OCI-LY3 (cell line): ENCODE data around the gene FOXE3.
"Not testable (repeated sequence)": the region's sequence is repeated elsewhere in the genome, so short reads cannot be mapped to it uniquely, and the experiment has no call there.

Experiments used
- H2AFZ ChIP-seq: fragments of 200-600, 300-600 bp; shearing (Covaris generic); 2 replicates; pipeline ENCODE4 v1.6.0; 2014; ENCODE audit warnings: antibody characterized with exemption, low read depth, low read length
- H3K27ac ChIP-seq: fragments of 200-600, 300-600 bp; sonication (generic); 2 replicates; pipeline ENCODE4 v1.5.1; 2014; ENCODE audit warnings: mild to moderate bottlenecking, low read length, moderate library complexity, mixed read lengths
- H3K27me3 ChIP-seq: fragments of 200-600, 300-600 bp; sonication (generic); 2 replicates; pipeline ENCODE4 v1.6.1; 2014; ENCODE audit warnings: low read depth, low read length, mixed read lengths
- H3K36me3 ChIP-seq: fragments of 200-600, 300-600 bp; sonication (generic); replicated peaks from 2 replicates; pipeline ENCODE3; 2014; ENCODE audit warnings: low read depth, low read length, mixed read lengths
- H3K4me1 ChIP-seq: fragments of 300-600, 200-600 bp; sonication (generic); 2 replicates; pipeline ENCODE4 v1.6.1; 2014; ENCODE audit warnings: low read length, mixed read lengths
- H3K4me2 ChIP-seq: fragments of 200-600, 300-600 bp; sonication (generic); 2 replicates; pipeline ENCODE4 v1.6.1; 2014; ENCODE audit warnings: low read length, mixed read lengths
- H3K4me3 ChIP-seq: fragments of 300-600, 200-600 bp; sonication (generic); 2 replicates; pipeline ENCODE4 v1.5.1; 2014; ENCODE audit warnings: antibody characterized with exemption, mild to moderate bottlenecking, low read length, moderate library complexity
- H3K79me2 ChIP-seq: fragments of 300-600, 200-600 bp; shearing (Covaris generic); 2 replicates; pipeline ENCODE4 v1.6.1; 2014; ENCODE audit warnings: mild to moderate bottlenecking, low read length, mixed read lengths
- H3K9ac ChIP-seq: fragments of 300-600, 200-600 bp; shearing (Covaris generic); 2 replicates; pipeline ENCODE4 v1.6.0; 2014; ENCODE audit warnings: mild to moderate bottlenecking, low read length, moderate library complexity
- H3K9me3 ChIP-seq: fragments of 200-600, 300-600 bp; shearing (Covaris generic); 2 replicates; pipeline ENCODE4 v1.6.1; 2014; ENCODE audit warnings: low read length, mixed read lengths; ENCODE audit not compliant: insufficient read depth
- H4K20me1 ChIP-seq: fragments of 200-600, 300-600 bp; sonication (generic); 2 replicates; pipeline ENCODE4 v1.6.1; 2016; ENCODE audit warnings: low read length, mixed read lengths; ENCODE audit not compliant: insufficient read depth
- CTCF ChIP-seq: fragments of 200-600, 300-600 bp; sonication (generic); IDR thresholded peaks from 2 replicates; pipeline ENCODE4 v1.5.1; 2014; ENCODE audit warnings: antibody characterized with exemption, low read length, low read depth
- EZH2phosphoT487 ChIP-seq: fragments of 200-600 bp; shearing (Covaris generic); IDR thresholded peaks from 2 replicates; pipeline ENCODE4 v1.6.1; 2018; ENCODE audit warnings: antibody characterized with exemption, mixed run types, low read depth

Gene FOXE3

DNA sequence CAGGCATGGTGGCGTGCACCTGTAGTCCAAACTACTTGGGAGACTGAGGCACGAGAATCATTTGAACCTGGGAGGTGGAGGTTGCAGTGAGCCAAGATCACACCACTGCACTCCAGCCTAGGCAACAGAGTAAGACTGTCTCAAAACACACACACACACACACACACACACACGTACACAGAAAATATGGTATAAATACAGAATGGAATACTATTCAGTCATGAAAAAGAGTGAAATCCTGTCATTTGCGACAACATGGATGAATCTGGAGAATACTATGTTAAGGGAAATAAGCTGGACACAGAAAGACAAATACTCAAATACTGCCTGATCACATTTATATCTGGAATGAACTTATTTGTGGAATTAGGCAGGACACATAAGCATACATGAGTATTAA, 40.2 kb downstream of the FOXE3 start:
- Histone ChIP-seq H4K20me1 (no peaks in the 10 kb centered on the region), H3K9me3 (no peaks in the 10 kb centered on the region), H3K36me3 (no peaks in the 10 kb centered on the region), H3K79me2 (no peaks in the 10 kb centered on the region), H3K4me2 (no peak overlapping the region), H2AFZ (no peak overlapping the region), H3K4me1 (no peaks in the 10 kb centered on the region), H3K4me3 (no peak overlapping the region), H3K27me3 (0 out of 2 replicates have a peak, but pooled peaks cover 11% of the 10 kb centered on the region), H3K9ac (no peak overlapping the region), H3K27ac (no peak overlapping the region)
- TF ChIP-seq CTCF (no peak), EZH2phosphoT487 (no peak)

DNA sequence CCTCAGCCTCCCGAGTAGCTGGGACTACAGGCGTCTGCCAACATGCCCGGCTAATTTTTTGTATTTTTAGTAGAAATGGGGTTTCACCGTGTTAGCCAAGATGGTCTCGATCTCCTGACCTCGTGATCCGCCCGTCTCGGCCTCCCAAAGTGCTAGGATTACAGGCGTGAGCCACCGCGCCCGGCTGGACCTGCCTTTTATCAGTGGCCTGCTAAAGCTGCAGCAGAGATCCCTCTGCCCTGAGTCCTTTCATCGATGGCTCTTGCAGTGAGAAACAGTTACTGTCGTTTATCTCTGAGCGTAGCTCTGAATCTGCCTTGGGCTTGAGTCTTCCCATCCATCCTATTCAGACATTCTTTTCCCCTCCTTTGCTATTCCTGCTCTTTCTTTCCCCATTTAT, 41.5 kb downstream of the FOXE3 start:
- H3K4me3 ChIP-seq, H3K27ac ChIP-seq: not testable (repeated sequence)

GRCh38 chr1:47459253-47459788, 43.2 kb downstream of the FOXE3 start:
- H3K79me2 ChIP-seq, result no peaks in the 10 kb centered on the region
- no peaks in the 10 kb centered on the region for H3K9me3 ChIP-seq
- H3K4me3 ChIP-seq, result no peak overlapping the region
- no peaks in the 10 kb centered on the region for H3K36me3 ChIP-seq
- H3K27ac ChIP-seq, result no peak overlapping the region
- H3K4me1 ChIP-seq, result no peaks in the 10 kb centered on the region
- H2AFZ ChIP-seq, result no peak overlapping the region
- no peak overlapping the region for H3K9ac ChIP-seq
- TF ChIP-seq EZH2phosphoT487 (no peak), CTCF (no peak)
- no peak overlapping the region for H3K4me2 ChIP-seq
- H4K20me1 ChIP-seq, result no peaks in the 10 kb centered on the region
- H3K27me3 ChIP-seq, result peaks cover 23% of the 10 kb centered on the region; the same call in 1 of the 2 replicates

More for the DNA sequence above, 41.5 kb downstream of the FOXE3 start:
- H3K79me2 ChIP-seq, H3K4me1 ChIP-seq, H3K9ac ChIP-seq, H3K36me3 ChIP-seq, H3K4me2 ChIP-seq, H4K20me1 ChIP-seq, H2AFZ ChIP-seq, H3K9me3 ChIP-seq: not testable (repeated sequence)
- 0 out of 2 replicates have a peak, but pooled peaks cover 23% of the 10 kb centered on the region for H3K27me3 ChIP-seq

- H3K4me1 ChIP-seq, result no peaks in the 10 kb centered on the region
- no peaks in the 10 kb centered on the region for H3K36me3 ChIP-seq
- no peak for TF ChIP-seq CTCF
- TF ChIP-seq EZH2phosphoT487, result no peak
- no peak overlapping the region for H2AFZ ChIP-seq
- no peaks in the 10 kb centered on the region for H3K79me2 ChIP-seq
- no peak overlapping the region for H3K4me2 ChIP-seq
- no peaks in the 10 kb centered on the region for H4K20me1 ChIP-seq
- H3K27ac ChIP-seq, result no peak overlapping the region
- H3K4me3 ChIP-seq, result no peak overlapping the region
- no peak overlapping the region for H3K9ac ChIP-seq
- H3K27me3 ChIP-seq, result peaks cover 23% of the 10 kb centered on the region; the same call in 1 of the 2 replicates
- H3K9me3 ChIP-seq, result no peaks in the 10 kb centered on the region
Measured at GRCh38 chr1:47460040-47460439, 44.0 kb downstream of the FOXE3 start.

DNA sequence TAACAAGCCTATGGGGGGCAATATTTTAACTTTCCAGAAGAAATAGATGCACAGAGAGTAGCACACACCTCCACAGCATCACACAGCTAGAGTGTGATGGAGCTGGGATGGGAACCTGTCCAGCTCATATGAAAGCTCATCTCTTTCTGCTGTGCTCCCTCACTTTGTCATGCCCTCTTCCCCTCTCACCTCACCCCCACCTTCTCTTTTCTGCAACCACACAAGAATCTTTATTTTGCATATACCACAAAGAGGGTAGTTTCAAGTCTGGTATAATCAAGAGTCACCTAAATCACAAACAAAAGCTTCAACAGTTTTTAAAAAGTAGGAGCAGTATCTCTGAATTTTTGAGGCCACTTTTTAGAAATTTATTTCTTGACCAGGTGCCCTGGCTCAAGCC, 44.4 kb downstream of the FOXE3 start:
- no peaks in the 10 kb centered on the region for H3K79me2 ChIP-seq
- H3K9ac ChIP-seq, result no peak overlapping the region
- H3K4me2 ChIP-seq, result no peak overlapping the region
- no peak overlapping the region for H3K27ac ChIP-seq
- no peaks in the 10 kb centered on the region for H3K4me1 ChIP-seq
- H3K9me3 ChIP-seq, result no peaks in the 10 kb centered on the region
- H4K20me1 ChIP-seq, result no peaks in the 10 kb centered on the region
- H3K27me3 ChIP-seq, result peaks cover 23% of the 10 kb centered on the region; the same call in 1 of the 2 replicates
- no peaks in the 10 kb centered on the region for H3K36me3 ChIP-seq
- H3K4me3 ChIP-seq, result no peak overlapping the region
- no peak for TF ChIP-seq EZH2phosphoT487
- TF ChIP-seq CTCF, result no peak
- no peak overlapping the region for H2AFZ ChIP-seq
